Omental fat pad (tissue), 4 donors: ENCODE data around the gene EDNRB. TPM values are rescaled to one million over a fixed set of nuclear protein-coding genes. Genes with fewer than 3 reads are reported as not detected.

Experiments used
- ATAC-seq: fragments of 150-250 bp; one replicate; pipeline ENCODE4 v1.9.1; 2016; ENCODE audit warnings: mild to moderate bottlenecking, moderate library complexity; ENCODE audit not compliant: low FRiP score
- DNase-seq: peaks from one replicate; pipeline ENCODE4 v3.0.0-alpha.2; 2019; ENCODE audit warnings: low spot score
- CTCF ChIP-seq, 3 donors: fragments of 450-650 bp; IDR thresholded peaks; one replicate each; pipeline ENCODE4 v1.5.1; 2016 to 2017; ENCODE audit warnings: antibody characterized with exemption in 3 of 3, mild to moderate bottlenecking in 3 of 3, moderate library complexity in 2 of 3
- total RNA-seq, 4 donors: library from RNA; depleted of rRNA; stranded (reverse); fragments of >200 nt; gene quantifications; one replicate each; pipeline ENCODE4 v1.1.0, GENCODE V29; 2016

EDNRB gene
- total RNA-seq, 4 donors from 2014 or later: 90.2 to 235 (median 184) TPM

DNA sequence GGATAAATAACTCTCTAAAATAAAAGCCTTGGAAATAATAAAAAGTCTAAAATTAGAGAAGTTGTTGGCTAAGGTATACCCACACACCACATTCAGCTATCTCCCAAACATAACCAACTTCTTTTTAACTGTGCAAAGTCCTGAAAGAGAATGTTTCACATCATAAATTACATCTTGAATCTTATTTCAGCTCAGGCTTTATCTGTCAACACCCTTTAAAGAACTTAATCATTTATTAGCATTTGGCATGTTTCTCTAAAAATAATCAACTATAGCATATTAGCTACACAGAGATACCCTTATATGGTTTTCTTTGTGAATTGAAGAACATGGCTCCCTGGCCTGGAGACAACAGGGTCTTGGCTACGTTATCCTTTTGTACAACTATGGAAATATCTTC is 6.9 kb downstream of the EDNRB start:
- no peak for DNase-seq
- no peak for TF ChIP-seq CTCF (IDR thresholded peaks at IDR 0.05)
- no peak for ATAC-seq

DNA sequence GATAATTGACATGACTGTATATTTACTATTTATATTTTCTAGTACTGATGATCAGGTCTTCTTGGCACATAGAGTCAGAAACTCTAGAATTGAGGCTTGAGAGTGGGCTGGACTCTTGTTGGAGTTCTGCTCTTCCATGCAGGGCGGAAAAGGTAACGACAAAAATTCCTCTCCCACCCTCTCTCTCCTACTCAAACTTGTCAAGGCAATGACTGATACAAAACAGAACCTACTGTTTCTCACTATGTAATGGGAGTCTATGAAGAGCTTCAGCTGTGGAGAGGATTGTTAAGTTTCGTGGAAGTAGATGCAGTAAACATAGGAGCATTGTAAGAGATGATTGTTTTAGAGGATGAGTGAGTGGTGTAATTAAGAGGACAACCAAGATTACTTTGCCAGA is 8.8 kb downstream of the EDNRB start:
- TF ChIP-seq CTCF (IDR thresholded peaks at IDR 0.05): no peak
- no peak for DNase-seq
- ATAC-seq: no peak

DNA sequence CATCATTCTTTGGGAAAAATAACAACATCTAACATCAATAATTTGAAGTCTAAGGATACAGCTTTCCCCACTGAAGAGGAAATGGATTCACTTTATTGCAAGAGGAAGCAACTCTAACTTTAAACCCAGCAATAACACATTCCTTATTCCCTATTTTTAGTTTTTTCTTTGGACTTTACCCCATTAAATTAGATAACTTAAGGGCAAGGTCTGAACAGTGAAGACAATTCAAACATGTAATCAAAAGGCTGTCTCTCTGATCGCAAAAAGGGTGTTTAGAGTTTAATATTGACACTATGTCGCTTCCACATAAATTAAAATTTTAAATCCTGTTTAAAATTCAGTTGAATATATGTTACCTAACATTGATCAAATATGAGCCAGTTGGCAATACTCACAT is 10.1 kb downstream of the EDNRB start:
- ATAC-seq (no peak), DNase-seq (no peak)
- no peak for TF ChIP-seq CTCF (IDR thresholded peaks at IDR 0.05)

GRCh38 chr13:77907666-77908341 is 10.8 kb downstream of the EDNRB start:
- ATAC-seq (no peak), DNase-seq (no peak)
- no peak for TF ChIP-seq CTCF (IDR thresholded peaks at IDR 0.05)

DNA sequence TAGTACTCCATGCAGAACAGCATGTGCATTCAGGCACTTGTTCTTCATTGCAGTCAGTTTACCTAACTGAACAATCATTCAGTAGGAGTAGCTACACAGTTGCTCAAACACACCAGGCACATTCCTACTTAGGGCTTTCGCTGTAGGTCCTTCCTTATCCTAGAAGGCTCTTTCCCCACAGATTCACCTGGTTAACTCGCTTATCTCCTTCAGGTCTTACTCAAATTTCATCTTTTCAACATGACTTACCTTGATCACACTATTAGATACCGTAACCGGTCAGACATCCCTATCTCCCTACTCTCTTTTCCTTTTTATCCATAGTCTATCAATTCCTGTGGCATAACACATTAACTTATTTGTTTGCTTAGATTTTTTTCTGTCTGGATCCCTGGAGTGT is 14.6 kb downstream of the EDNRB start:
- ATAC-seq: no peak
- DNase-seq: no peak
- TF ChIP-seq CTCF (IDR thresholded peaks at IDR 0.05): no peak

DNA sequence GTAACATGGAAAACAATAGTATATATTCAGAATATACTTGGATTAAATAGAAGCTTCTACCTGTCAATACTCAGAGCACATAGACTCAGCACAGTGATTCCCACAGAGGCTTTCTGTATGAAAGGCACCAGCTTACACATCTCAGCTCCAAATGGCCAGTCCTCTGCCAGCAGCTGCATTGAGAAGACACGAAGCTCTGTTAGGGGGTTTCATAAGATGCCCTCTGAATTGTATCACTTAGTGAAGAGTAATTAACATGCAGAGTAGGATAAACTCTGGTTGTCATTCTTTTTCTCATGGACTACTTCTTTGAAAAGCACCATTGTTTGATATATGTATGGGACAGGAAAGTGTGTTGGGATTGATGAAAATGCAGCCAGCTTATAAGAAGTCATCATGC is 15.2 kb downstream of the EDNRB start:
- DNase-seq (no peak), ATAC-seq (no peak)
- no peak for TF ChIP-seq CTCF (IDR thresholded peaks at IDR 0.05)

- ATAC-seq (no peak), DNase-seq (no peak)
- TF ChIP-seq CTCF (IDR thresholded peaks at IDR 0.05): no peak
Measured at GRCh38 chr13:77902319-77902963, 16.2 kb downstream of the EDNRB start.
